HG03097 (cell line): ENCODE results near the gene CCDC172.

Experiments used
- ATAC-seq: cut with Tn5 transposase; IDR thresholded peaks from one replicate; pipeline ENCODE4 v1.9.1; 2021; ENCODE audit not compliant: unreplicated experiment, low FRiP score

CCDC172 gene, protein sequence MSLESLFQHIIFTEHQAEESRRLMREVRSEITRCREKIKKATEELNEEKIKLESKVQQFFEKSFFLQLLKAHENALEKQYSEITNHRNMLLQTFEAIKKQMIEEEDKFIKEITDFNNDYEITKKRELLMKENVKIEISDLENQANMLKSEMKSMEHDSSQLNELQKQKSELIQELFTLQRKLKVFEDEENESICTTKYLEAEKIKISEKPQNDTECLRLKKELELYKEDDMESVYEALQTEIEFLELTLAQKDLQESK

DNA sequence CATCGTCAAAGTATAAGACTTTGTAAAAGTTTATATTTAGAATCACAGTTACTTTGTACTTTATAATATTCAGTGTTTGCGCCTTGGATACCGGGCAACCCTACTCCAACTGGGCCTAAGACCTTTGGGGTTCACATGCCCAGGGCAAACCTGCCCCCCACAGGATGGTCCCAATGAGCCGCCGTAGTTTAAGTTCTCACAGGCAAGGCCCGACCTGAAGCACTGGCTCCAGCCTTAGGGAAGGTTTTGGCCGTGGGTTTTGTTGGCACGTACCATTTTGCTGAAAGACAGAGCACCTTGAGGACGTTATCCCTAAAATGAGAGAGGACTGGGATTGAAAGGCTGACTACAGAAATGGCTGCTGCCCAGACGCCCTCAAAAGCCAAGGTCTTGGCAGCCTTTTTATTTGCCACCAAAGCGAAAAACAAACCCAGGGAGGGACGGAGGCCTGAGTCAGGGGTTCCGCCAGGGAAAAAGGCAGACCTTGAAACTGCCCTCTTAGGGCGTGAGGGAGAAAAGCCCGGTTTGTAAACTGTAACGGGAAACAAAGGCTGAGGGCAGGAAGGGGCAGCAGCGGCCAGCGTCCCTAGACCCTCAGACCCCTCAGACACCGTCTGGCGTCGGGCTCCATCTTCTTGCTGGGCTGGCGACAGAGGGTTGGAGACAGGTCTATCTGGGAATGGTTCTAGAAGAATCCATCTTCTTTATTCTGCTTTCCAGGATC, at the start of gene CCDC172:
CCDC172 (plus strand) TSS at position 222 of the 724 bp plus-strand sequence. CDS start 564 bp downstream, outside the sequence.
- no peak for ATAC-seq

DNA sequence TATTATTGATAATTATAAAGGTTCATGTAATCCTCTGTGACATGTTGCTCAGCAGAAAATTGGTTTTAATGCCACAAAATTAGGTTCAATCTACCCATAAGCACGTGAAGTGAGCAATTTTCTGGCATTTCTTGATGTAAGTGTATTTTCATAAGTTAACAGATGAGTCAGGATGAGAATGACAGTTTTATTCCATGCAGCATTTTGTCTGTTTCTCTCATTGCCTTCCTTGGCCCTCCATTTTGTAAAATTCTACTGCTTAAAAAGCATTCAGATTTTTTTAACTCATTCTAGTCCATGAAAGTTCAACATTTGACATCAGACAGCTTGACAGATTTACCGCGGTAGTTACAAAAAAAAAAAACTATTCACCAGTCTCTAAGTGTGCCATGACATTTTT, 47.3 kb upstream of the CCDC172 start:
- no peak for ATAC-seq

DNA sequence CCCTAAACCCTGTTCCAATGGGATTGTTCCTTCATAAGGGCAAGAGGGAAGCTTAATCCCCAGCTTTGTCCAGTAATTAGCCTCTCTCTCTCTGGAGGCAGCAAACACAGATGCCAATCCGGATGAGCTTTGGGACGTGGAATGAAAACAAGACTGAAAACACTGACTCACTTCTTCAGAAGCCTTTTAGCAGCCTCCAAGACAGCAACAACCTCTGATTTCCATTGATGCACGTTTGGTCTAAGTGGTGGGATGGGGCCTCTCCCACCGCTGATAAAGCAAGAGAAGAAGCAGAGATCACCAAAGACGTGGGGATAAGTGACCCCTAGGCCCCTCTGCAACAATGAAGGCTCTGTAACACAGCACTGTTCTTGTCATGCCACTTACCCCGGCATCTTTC, 45.4 kb upstream of the CCDC172 start:
- no peak for ATAC-seq

DNA sequence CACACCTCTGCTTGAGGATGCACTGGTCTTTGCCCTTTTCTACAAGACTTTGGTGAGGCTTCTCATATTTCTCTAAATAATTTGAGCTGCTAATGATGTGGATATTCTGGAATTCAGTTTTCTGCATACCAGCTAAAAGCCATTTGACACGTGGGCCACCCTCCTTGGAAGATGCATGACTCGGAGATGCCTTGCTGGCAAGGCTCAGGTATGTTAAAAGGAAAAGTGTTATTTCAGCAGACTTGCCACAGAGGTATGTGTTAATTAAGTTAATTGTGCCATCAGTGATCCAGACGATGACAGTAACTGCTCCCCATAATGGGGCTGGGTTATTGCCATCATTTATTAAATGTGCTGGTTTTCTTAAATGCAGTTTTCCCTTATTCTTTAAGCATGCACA, 42.5 kb upstream of the CCDC172 start:
- no peak for ATAC-seq

DNA sequence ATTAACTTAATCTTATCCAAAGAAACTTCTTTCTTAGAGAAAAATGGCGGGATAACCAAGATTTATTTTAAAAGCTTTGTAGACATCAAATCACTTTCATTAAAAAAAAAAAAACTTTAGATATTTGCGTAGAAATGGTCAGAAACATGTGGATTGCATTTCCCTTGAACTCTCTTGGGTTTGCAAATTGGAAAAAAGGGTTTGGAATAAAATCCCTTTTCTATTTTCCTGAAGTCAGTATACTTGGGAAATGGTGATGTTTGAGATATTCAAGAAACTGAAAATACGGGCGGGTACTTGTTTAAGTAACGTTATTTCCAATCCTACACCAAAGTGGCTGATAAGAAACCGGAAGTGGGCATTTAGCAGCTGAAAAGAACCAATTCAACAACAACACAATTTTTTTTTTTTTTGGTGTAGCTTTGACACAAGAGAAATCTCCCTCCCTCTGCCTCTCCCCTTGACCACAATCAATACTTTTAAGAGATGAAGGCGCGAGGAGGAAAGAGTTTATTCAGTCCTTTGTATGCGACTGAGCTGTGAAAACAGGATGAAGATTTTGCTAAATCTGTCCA, 37.5 kb upstream of the CCDC172 start:
- no peak for ATAC-seq

DNA sequence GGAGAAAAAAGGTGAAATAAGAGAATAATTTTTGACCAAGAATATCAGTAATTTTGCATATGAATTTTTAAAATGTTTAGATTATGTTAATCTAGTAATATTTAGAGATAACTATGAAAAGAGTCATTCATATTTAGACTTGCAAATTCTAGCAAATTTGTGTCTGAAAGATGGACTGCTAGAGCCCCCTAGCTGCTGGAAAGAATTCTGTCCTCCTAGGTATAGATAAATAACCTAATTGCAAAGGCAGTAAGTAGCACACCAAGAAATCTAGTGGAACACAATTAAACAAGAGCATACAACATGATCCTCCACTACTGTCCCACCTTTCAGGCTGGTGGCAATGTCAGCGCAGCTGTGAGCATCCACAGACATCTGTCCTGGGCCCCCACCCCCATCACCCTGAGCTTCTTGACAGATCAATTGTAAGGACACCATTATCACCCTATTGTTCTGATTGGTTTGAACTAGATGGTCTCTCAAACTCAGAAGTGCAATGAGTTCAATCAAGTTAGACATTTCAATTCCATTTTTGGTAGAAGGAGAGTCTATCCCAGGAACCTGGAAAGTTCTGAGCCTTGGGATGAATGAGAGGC, 36.2 kb upstream of the CCDC172 start:
- no peak for ATAC-seq

DNA sequence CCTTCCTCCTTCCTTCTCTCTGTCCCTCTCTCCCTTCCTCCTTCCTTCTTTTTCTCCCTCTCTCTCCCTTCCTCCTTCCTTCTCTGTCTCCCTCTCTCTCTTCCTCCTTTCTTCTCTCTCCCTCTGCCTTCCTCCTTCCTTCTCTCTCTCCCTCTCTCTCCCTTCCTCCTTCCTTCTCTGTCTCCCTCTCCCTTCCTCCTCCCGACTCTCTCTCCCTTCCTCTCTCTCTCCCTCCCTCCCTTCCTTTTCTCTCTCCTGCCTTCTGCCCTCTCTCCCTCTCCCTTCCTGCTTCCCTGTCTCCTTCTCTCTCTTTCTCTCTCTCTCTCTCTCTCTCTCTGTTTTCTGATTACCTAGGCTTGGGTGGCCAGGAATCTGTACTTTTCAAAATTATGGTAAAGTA, 34.6 kb upstream of the CCDC172 start:
- no peak for ATAC-seq

DNA sequence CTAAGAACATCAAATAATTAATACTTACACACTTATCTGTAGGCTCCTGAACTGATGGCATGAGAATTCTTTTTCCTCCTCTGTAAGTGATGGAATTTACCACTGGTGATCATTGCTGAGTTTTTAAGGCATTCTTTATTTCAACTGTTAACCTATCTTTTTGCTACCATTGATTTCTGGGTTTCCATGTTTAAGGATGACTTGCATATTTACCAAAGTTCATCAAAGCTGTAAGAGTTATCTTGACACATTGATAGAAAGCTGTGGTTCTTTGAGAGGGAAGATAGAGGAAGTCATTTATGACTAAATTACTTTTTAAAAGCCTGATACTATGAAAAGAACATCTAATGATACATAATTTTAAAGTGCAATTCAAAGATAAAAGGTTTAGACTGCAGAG, 31.8 kb upstream of the CCDC172 start:
- ATAC-seq = no peak

DNA sequence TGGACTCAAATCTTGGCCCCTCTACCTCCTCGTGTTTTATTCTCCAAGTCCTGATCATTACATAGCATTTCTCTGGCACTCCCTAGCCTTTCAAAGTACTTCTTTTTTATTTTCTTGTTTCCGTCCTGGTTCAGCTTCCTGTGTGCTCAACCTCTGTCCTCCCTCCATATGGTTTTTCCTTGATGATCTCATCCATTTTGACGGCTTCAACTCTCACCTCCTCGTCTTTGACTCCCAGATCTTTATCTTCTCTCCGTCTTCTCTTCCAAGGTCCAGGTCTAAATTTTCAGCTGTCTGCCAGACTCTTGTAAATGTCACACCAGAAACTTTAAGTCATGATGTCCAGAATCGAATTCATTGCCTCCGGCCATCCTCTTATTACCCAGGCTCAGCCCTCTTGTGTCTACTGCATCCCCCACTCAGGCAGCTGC, 27.9 kb upstream of the CCDC172 start:
- ATAC-seq = no peak

DNA sequence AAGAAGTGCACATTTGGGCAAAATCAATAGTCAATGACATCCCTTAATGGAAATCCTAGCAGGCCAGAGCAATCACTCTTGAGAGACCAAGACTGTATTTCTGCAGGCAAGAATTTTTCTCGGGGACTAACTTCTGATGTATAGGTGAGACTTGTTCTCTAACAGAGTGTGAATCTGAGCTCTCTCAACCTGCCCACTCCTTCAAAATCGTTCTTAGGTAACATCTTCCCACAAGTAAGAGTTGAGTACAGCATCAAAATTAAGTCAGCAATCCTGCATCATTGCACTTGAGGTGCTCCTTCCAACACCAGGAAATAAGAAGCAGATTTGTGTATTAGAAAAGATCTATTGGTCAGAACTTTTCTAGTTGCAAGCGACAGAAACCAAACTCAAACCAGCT, 25.7 kb upstream of the CCDC172 start:
- ATAC-seq = no peak

DNA sequence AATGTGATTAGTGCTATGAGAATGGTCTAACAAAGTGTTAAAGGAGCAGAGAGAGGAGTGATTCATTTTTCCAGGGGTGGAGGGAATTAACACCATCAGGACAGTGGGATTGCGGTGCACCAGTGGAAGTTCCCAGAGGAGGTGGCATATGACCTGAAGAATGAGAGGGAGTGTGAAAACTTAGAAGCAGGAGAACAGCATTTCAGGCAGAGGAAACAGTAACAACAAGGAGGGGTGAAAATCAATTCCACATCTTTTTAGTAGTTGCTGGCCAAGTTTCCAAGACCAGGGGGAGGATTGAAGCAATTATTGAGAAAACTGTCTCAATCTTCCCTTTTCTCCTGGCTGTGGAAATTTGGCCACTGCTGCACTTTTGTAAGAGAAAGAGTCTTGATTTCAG, 23.7 kb upstream of the CCDC172 start:
- ATAC-seq = no peak

DNA sequence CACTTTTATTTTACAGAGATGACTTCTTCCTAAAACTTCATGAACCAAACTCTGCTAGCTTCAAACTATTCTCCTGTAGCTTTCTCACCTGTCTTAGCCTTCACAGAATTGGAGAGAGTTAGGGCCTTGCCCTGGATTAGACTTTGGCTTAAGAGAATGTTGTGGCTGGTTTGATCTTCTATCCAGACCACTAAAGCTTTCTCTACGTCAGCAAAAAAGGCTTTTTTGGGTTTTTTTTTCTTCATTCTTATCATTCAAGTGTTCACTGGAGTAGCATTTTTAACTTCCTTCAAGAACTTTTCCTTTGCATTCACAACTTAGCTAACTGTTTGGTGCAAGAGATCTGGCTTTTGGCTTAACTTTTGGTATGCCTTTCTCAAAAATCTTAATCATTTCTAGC, 19.3 kb upstream of the CCDC172 start:
- ATAC-seq = no peak

DNA sequence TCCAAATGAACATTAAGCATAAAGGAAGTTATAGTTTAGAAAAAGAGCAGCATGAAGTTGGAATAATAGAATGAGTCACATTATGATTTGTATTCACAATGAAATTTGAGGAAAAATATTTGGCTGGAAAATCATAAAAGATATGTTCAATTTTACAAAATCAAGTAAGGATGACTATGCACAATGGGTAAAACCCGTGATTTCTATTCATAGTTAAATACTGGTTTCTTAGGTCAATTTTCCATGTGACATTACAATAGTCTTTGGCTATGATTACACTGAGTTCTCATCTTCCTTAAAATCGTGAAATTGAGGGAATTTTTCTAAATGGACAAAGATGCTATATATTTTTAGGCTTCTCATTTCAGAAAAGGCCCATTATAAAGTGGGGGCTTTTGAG, 17.4 kb upstream of the CCDC172 start:
- no peak for ATAC-seq

DNA sequence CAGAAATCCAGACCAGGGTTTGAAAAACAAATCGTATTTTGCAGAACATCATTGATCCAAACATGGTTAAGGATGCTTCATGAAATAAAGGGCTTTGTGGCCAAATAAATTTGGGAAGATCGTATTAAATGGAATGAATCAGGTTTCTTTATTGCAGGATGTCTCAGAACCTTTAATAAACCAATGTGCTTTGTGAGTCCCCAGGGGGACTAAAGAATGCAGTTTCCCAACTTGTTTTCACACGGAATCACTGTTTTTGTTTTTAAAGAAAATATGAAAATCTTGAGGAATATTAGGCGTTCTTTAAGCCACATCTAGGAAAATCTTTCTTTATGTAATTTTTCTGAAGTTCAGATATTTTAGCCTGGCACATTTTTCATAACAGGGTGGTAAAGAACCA, 16.8 kb upstream of the CCDC172 start:
- ATAC-seq = no peak

DNA sequence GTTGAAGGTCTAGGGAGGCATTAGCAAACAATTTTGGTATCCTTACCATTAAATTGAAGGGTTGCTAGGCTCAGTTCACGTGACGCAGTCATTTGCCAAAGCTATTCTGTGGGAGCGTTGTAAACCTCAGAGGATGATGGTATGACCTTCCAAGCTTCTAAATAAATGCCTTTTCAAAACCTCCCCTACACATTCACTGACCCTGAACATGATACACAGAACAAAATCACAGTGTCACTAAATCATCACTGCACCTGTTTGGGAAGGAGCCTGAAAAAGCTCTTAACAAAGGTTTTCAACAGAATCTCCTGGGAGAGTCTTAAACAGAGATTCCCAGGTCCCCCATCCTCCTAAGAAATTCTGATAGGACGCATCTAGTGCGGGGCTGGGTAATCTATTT, 13.2 kb upstream of the CCDC172 start:
- no peak for ATAC-seq

DNA sequence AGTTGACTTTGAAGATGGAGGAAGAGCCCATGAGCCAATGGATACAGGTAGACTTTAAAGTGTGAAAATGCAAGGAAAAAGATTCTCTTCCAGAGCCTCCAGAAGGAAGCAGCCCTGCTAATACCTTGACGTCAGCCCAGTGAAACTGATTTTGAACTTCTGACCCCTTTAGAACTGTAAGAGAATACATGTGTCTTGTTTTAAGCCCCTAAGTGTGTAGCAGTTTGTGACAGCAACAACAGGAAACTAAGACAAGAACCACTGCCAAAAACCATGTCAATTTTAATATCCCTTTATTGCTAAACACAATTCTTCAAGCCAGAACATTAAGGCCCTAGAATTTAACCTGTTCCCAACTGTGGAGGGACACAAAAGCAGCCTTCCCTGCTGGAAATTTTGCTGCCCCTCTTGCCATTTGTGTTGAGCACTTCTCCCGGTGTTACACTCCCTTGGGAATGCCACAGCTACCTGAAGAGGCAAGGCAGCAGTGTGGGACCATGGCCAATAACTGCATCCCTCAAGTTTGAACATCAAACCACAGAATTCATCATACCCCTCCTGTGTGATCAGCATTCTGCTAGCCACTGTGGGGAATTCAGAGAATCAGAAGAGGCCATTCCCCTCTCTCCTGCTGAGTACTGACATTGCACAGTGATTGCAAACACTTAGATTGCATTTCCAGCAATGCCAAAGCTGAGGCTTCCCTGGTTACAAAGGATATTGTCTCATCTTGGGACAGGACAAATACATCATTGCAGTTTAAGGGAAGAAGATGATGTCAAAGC, 12.3 kb upstream of the CCDC172 start:
- ATAC-seq = no peak

DNA sequence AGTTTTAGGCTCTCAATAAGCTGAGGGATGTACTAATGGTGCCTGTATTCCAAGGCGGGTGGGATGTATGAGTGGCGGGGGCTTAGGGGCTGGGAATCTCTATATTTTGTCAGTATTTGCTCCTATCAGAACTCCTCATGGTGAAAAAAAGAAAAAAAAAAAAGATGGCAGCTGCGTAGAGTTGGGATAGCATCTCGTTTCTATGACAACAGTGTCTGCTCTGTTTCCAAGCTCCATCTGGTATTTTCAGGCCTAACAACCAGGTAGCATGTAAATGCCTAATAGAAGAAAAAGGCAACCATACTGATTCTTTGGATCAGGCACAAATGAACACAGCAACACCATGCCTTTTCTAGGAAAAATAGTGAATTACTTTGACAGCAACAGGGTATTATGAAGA, 11.7 kb upstream of the CCDC172 start:
- no peak for ATAC-seq

DNA sequence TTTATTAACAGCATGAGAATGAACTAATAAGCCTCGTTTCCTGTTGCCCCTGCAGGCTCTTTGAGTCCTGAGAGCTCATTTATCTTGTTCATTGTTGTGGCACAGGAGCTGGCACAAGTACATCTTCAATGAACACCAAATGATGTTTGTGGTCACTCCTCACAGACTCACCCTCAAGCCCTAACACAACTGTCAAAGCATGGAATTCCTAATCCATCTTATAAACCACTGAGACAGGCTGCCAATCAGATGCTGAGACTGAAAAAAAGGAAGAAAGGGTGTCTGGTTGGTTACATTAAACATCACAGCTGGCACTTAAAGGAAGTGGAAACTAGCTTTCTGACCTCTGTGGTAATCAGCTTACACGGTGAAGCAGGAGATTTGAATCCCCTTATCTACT, 7.7 kb upstream of the CCDC172 start:
- ATAC-seq = no peak

DNA sequence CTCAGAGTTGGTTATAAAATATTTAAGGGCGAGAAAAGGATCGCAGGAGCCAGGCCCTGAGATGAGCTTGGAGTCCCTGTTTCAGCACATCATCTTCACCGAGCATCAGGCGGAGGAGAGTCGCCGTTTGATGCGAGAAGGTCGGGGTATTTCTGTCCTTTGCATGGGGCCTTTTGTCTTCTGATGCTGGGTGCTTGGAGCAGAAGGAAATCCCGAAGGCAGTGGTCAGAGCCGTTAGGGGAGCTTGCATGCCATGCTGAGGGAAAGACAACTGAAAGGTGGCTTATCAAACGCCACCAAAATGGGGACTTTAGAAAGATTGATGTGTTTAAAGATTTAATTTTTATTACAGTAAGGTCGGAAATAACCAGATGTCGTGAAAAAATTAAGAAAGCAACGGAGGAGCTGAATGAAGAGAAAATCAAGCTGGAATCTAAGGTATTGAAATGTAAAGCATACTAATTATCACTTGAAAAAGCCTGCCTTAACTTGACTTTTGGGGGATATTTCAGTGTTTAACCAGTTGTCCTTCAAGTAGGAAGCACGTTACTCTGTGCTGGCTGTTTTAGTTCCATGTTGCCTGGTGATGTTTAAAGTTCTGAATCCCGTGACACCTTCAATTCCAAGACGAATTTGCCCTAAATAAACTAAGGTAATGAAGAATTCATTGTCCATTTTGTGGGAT, 845 bp downstream of the CCDC172 start:
- no peak for ATAC-seq

DNA sequence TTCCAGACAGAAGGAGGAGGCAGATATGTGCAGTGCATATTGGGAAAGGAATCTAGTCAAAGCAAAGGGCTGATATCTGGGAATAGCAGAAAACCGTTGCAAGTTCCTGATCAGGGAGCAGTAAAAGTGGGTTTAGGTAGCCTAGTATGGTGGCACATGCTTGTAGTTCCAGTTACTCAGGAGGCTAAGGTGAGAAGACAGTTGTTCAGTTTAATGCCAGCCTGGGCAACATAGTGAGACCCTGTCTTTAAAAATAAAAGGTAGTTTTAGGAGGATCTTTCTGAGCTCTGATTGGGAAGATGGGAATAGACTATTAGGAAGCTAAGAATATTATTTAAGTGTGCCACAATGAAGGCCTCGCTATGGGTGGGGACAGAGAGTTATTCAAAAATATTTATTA, 1.7 kb downstream of the CCDC172 start:
- ATAC-seq = no peak
